HEK293 (cell line): ENCODE data around the gene SRRM4.

Source experiments
- CTCF ChIP-seq: fragments of 450-650 bp; formaldehyde crosslinking; IDR thresholded peaks from 2 replicates; pipeline ENCODE4 v1.5.1; 2016; ENCODE audit warnings: missing biosample characterization, missing genetic modification characterization
- REST ChIP-seq: fragments of 450-650 bp; formaldehyde crosslinking; IDR thresholded peaks from 2 replicates; pipeline ENCODE4 v1.5.1; 2016; ENCODE audit warnings: missing biosample characterization, missing genetic modification characterization
- TCF7L2 ChIP-seq: IDR thresholded peaks from 2 replicates; pipeline ENCODE4 v1.6.1; 2011; ENCODE audit warnings: low read depth, mild to moderate bottlenecking, inconsistent platforms, low read length, moderate library complexity, borderline replicate concordance
- ZBTB44 ChIP-seq: fragments of 450-650 bp; IDR thresholded peaks from 2 replicates; pipeline ENCODE4 v1.5.1; 2018; ENCODE audit warnings: missing biosample characterization, mild to moderate bottlenecking, missing genetic modification characterization
- ZBTB7A ChIP-seq: fragments of 450-650 bp; formaldehyde crosslinking; IDR thresholded peaks from 2 replicates; pipeline ENCODE4 v1.5.1; 2016; ENCODE audit warnings: low read depth, missing biosample characterization, missing genetic modification characterization
- ZNF202 ChIP-seq: fragments of 450-650 bp; formaldehyde crosslinking; IDR thresholded peaks from 2 replicates; pipeline ENCODE4 v1.5.1; 2016; ENCODE audit warnings: missing biosample characterization, missing genetic modification characterization, borderline replicate concordance
- ZNF398 ChIP-seq: fragments of 450-650 bp; formaldehyde crosslinking; IDR thresholded peaks from 2 replicates; pipeline ENCODE4 v1.5.1; 2017; ENCODE audit warnings: missing biosample characterization, missing genetic modification characterization
- ZNF560 ChIP-seq: fragments of 450-650 bp; formaldehyde crosslinking; IDR thresholded peaks from 2 replicates; pipeline ENCODE4 v1.5.1; 2017; ENCODE audit warnings: missing biosample characterization, missing genetic modification characterization, borderline replicate concordance
- ZNF580 ChIP-seq: fragments of 450-650 bp; formaldehyde crosslinking; IDR thresholded peaks from 2 replicates; pipeline ENCODE4 v1.5.1; 2016; ENCODE audit warnings: missing biosample characterization, missing genetic modification characterization

DNA sequence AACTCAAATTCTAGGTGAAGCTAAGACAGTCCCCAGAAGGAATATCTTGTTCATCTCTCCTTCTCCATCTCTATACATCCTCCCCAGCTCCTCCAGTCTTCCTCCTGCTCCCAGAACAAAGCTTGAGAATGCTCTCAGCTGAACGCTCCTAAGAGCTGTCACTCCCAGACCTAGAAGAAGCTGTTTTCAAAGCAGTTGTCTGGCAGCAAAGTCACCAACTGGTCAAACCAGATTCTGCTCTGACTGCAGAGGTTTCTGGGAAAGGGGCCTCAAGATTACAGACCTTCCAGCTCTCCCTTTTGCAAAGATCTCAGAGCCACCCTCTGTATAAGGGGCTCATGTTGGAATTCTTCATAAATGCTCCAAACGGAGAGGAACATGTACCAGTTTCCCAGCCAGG lies 187.8 kb downstream of the SRRM4 start:
- TF ChIP-seq CTCF (tag by site-specific recombination) (no peak), ZNF398 (tag by site-specific recombination) (no peak), REST (tag by site-specific recombination) (no peak), ZNF580 (tag by site-specific recombination) (no peak), TCF7L2 (no peak), ZNF560 (tag by site-specific recombination) (no peak), ZBTB7A (tag by site-specific recombination) (no peak), ZBTB44 (tag by site-specific recombination) (no peak), ZNF202 (tag by site-specific recombination) (no peak)
